BE2C (cell line): ENCODE data around the gene GSAP.

ENCODE experiments used
- DNase-seq: peaks from one replicate; pipeline ENCODE4 v3.0.0-alpha.2; 2020
- H3K27me3 ChIP-seq: fragments of 250-450 bp; sonication (Bioruptor Pico); 2 replicates; pipeline ENCODE4 v1.5.1; 2020; ENCODE audit warnings: mild to moderate bottlenecking
- H3K36me3 ChIP-seq: fragments of 250-450 bp; sonication (Bioruptor Pico); 2 replicates; pipeline ENCODE4 v1.5.1; 2020; ENCODE audit warnings: mild to moderate bottlenecking
- H3K4me1 ChIP-seq: fragments of 250-450 bp; sonication (Bioruptor Pico); 2 replicates; pipeline ENCODE4 v1.5.1; 2020
- H3K4me3 ChIP-seq: 2 replicates; pipeline ENCODE4 v1.5.1; 2011; ENCODE audit warnings: low read depth, low read length
- H3K9me3 ChIP-seq: fragments of 250-450 bp; sonication (Bioruptor Pico); 2 replicates; pipeline ENCODE4 v1.5.1; 2020
- CTCF ChIP-seq: IDR thresholded peaks from 2 replicates; pipeline ENCODE4 v1.5.1; 2012; ENCODE audit warnings: mild to moderate bottlenecking, low read depth, low read length

GSAP gene

GRCh38 chr7:77331938-77332695, 84.0 kb downstream of the GSAP start:
- H3K4me3 ChIP-seq, result no peak overlapping the region

GRCh38 chr7:77330169-77330882, 85.8 kb downstream of the GSAP start:
- no peak for DNase-seq
- no peaks in the 10 kb centered on the region for H3K9me3 ChIP-seq
- TF ChIP-seq CTCF, result no peak
- no peaks in the 10 kb centered on the region for H3K4me1 ChIP-seq
- H3K36me3 ChIP-seq, result no peaks in the 10 kb centered on the region
- no peak overlapping the region for H3K4me3 ChIP-seq
- H3K27me3 ChIP-seq, result no peaks in the 10 kb centered on the region

More at GRCh38 chr7:77331938-77332695, 84.0 kb downstream of the GSAP start:
- TF ChIP-seq CTCF, result peak; percentile 75
- DNase-seq, result peak; percentile 69
- H3K36me3 ChIP-seq, result no peaks in the 10 kb centered on the region
- no peaks in the 10 kb centered on the region for H3K27me3 ChIP-seq
- no peaks in the 10 kb centered on the region for H3K4me1 ChIP-seq
- no peaks in the 10 kb centered on the region for H3K9me3 ChIP-seq

DNA sequence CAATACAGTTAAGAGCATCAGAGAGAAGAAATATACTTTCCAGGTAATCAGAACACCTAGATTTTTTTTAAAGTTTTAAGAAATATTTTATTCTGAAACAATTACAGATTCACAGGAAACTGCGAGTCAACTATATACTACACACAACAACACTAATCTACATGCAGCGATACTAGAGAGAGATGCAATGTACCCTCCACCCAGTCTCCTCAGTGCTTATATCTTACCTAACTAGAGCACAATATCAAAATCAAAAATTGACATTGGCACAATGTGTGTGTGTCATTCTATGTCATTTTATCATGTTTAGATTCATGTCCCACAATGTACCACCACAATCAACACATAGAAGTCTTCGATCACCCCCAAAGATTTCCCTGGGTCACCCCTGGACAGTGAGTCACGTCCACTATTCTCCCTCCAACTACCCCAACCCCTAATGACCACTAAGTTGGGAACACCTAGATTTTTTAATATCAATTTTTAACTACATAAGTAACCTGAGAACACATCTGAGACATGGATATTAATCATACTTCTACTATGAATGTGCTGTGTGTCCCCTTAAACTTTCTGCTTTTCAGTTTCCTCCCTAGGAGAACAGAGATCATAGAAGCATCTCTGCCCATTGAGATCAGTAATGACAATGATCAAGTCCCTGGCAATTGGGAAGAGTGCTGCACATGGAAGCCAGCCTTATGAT, 86.5 kb downstream of the GSAP start:
- Histone ChIP-seq H3K4me1 (no peaks in the 10 kb centered on the region), H3K27me3 (no peaks in the 10 kb centered on the region), H3K4me3 (no peak overlapping the region), H3K9me3 (no peaks in the 10 kb centered on the region), H3K36me3 (no peaks in the 10 kb centered on the region)
- no peak for TF ChIP-seq CTCF
- no peak for DNase-seq

GRCh38 chr7:77328669-77329068, 87.5 kb downstream of the GSAP start:
- no peak for DNase-seq
- TF ChIP-seq CTCF, result no peak
- Histone ChIP-seq H3K27me3 (no peaks in the 10 kb centered on the region), H3K4me1 (no peaks in the 10 kb centered on the region), H3K36me3 (no peaks in the 10 kb centered on the region), H3K9me3 (no peaks in the 10 kb centered on the region), H3K4me3 (no peak overlapping the region)

DNA sequence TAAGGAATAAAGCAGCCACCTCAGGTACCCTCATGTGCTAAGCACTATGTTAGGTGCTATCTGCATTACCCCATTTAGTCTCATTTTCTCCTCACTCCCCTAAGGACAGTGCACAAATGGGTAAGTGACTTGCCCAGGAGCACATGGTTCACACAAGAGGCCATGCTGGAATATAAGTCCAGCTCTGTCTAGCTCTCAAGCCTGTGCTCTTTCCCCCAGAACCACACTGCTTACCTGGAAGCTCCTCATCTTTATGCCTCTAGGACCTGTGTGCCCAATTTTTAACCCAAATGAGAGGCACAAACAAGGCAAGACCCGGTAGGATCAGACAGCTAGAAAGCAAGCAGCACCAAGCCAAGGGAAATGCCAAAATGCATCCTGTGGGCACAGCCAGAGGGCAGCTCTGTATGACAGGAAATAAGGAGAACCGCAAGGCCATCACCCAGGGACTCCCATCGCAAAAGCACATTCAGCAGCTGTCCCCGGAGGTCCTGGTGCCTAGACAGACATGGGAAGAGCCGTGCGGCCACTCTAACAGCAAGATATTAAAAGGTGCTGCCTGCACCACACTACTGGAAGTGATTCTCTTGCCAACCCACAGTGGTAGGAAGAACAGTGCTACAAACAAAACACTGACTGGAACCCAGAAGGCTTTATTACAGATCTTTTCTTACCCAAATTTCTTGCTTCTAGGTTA, 88.1 kb downstream of the GSAP start:
- Histone ChIP-seq H3K27me3 (no peaks in the 10 kb centered on the region), H3K9me3 (no peaks in the 10 kb centered on the region), H3K36me3 (no peaks in the 10 kb centered on the region), H3K4me3 (no peak overlapping the region), H3K4me1 (no peaks in the 10 kb centered on the region)
- DNase-seq, result no peak
- TF ChIP-seq CTCF, result no peak
